GOT3 (cell line): ENCODE measurements around the gene XPO1.

ENCODE experiments used
- DNase-seq: peaks from one replicate; lab custom pipeline; 2025; ENCODE audit warnings: mixed read lengths; lab: John Stamatoyannopoulos, UW

XPO1 gene

DNA sequence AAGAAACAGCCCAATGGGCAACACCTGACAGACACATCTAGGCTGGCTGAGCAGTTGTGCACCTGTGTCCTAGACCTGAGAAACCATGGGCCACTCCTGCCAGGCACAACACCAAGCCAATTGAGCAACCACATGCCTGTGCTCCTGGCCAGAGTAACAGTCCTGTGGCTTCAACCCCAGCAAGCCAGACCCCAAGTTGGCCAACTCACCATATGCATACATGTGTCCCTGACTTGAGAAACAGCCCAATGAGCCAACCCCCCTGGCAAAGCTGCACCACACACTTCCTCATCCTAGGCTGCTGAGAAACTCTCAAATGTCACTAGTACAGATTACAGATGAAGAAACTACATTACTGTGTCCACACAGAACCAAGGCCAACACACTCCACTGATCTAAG is 103.8 kb downstream of the XPO1 start:
- no peak for DNase-seq

DNA sequence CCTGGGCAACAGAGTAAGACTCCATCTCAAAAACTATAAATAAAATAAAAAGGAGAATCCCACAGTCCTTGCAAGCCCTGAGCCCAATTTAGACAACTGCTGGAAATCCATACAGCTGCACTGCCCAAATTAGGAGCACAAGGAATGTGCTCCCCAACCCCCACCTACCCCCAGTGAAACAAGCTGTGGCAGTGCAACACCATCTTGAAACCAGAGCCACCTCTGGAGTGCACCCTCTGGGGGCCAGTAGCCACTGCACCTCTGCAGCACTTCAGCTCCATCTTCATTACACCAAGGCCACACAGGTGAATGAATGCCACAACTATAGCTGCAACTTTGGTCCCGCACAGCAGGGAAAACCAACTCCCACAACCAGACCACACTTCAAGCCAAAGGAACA is 104.5 kb downstream of the XPO1 start:
- DNase-seq, result no peak

DNA sequence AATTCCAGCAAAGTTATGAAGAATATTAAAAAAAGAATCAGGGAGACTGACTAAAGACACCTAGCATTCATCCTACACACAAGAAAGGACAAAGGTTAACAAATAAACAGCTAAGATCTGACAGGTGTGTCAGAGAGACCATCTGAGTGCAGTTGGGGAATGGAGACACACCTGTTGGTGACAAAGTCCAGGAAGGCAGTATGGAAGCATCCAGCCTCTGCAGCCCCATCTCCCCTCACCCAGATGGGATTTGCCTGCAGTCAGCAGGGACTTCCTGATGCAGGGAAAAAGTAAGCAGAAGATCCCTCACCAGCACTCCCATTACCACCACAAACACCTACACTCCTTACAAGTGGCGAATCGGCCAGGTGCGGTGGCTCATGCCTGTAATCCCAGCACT is 105.2 kb downstream of the XPO1 start:
- DNase-seq, result no peak

DNA sequence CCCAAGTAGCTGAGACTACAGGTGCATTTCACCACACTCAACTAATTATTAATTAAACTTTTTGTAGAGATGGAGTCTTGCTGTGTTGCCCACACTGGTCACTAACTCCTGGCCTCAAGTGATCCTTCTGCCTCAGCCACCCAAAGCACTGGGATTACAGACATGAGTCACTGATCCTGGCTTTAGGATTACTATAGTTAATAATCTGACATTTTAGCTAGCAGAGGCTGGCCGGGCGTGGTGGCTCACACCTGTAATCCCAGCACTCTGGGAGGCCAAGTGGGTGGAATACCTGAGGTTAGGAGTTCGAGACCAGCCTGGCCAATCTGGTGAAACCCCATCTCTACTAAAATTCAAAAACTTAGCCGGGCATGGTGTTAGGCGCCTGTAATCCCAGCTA is 106.8 kb downstream of the XPO1 start:
- DNase-seq, result no peak
